Suppressor macrophage (primary cell): ENCODE measurements around the gene REEP6.
"Not testable (repeated sequence)": the region's sequence is repeated elsewhere in the genome, so short reads cannot be mapped to it uniquely, and the experiment has no call there.

Experiments used
- DNase-seq, 4 experiments: peaks; one replicate each; pipeline ENCODE4 v3.0.0-alpha.2; 2020 to 2022

REEP6 gene

DNA sequence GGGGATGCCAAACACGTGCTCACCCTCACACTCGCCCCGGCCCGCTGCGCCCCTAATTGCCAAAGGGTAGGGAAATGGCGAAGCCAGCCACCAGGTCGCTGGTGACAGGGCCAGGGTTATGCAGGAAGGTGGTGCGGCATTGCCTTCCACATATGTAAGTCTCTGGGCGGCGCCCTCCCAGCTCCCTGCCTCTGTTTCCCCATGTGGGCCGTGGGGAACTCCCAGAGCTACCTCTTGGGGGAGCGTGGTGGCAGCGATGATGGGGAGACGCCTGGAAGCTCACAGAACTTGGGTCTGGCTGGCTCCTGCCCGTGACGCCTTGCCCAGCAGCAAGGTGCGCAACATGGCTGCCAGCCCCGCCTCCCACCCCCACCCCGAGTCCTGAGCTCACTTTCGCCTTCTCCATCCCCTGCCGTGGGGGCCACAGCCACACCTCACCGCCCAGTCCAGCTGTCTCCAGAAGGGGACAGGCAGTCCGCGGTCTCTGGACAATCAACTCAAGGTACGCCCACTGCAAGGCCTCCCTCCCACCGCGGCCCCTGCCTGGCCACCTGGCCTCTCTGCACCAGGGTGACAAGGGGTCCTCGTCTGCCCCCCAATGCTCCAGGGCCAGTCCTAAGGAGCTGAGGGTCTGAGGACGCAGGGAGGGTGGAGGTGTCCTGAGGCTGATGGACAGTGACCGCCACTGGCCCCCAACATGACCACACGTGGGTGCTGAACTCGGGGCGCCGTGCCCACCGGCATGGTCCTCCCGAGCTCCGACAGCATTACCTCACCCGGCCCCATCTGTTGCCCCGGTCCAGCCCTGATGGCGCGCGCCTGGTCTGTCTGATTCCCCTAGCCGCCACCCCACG lies 18.5 kb upstream of the REEP6 start:
- DNase-seq, result no peak

DNA sequence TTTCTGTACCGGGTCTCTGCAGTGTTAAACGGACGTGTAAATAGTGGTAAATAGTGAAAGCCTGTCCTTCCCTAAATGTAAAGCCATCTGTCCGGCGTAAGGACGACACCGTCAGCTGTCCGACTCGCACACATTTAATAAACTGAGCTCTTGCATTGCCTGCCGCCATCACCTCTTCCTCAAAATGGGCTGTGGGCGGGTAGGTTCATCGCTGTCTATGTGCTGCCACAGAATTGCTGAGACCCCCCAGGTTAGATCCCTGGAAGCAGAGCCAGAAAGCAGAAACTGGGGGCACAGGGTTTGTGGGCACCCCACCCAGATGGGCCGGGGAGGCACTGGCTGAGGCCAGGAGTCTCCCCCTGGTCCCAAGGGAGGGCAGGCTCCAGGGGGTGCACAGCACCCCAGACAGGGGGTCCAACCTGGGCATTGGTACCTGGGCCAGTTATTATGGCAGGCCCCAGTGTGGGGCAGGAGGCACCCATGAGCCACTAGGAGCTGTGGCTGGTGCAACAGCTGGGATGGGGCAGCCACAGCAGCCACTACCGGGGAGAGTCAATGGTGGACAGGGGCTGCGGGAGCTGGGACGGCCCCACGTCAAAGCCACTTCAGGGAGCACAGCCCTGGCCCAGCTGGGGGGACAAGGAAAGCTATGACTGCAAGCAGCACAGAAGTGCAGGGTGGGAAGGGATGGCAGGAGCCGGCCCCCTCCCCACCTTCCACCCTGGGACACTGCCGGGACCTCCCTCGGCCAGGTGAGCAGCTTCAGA lies 17.7 kb upstream of the REEP6 start:
- DNase-seq, result no peak

DNA sequence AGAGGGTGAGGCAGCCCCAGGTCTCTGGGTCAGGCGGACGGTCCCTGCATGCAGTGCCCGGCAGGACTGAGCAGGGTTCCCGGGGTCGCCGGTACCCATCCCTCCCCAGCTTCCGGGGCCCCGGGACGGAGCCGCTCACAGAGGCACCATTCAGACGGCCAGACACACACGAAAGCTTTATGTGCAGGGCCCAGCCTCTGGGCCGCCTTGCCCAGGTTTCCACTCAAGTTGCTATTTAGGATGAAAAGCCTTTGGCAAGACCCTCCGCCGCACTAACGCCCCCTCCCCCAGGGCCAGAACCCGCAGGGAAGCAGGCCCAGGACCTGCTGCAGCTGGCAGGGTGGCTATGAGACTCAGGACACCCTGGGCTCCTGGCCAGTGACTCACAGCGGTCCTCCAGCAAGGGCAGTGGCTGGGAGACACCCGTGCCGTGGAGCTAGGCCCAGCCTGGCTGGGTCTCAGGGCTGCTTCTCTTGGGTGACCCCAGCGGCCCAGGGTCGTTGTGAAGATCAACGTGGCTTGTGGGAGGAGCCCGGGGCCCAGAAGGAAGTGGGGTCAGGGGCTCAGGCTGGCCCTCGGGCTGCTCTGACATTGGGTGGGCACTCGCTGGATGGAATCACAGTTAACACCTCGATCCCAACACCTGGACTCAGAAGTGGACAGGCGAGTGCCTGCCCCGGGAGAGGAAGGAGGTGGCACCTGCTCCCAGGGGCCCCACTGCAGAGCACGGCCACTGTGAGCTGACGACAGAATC lies 16.8 kb upstream of the REEP6 start:
- DNase-seq, result no peak

DNA sequence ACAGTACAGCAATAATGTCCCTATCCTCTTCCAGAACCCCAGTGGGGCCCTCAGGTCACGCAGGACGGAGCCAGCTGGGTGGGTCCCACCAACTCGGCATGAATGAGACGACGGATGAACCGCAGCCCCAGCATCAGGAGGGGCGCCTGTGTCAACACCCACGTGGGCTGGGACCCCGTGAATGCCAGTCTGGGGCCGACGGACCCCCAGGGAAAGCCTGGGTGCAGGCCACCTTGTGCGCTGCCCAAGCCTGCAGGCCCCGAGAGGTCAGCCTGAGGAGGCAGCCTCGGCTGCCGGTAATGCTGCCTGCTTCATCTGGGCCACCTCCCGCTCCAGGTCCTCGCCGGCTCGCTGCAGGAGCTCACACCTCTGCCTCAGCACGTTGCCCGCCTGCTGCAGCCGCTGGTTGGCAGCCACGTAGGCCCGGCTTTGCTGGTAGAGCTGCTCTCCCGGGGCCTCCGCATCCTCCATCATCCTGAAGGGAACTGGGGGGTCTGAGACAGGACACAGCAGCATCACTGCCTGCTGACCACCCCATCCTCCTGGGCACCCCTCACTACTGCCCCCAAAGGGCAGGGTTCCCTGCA lies 16.1 kb upstream of the REEP6 start:
- no peak for DNase-seq

DNA sequence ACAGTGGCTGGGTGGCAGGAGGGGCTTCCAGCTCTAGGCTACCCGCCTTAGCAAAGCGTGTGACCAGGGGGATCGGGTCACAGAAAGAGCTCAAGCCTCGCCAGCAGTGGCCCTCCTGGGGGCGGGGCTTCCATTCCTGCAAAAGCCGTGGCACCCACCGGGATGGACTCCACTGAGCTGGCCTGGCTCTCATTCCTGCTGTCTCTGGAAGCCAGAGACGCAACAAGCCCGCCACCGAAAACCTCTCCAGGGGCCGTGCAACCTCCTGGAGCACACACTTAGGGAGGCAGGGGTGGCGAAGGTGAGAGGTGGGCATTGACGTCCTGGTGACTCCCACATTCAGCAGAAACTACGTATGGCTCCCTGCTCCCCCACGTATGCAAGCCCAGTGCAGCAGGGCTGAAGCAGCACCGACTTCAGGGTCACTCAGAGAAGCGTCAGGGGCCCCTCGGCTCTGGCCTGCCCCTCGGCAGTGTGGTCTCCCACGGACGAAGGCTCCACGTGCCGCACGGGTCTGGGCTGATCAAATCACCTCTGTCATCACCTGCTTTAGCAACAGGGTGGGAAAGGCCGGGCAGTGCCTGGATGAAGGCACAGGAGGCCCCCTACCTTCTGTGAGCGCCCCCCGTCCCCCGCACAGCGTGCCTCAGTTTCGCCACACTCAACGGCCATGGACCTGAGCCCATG lies 15.1 kb upstream of the REEP6 start:
- DNase-seq, result no peak

DNA sequence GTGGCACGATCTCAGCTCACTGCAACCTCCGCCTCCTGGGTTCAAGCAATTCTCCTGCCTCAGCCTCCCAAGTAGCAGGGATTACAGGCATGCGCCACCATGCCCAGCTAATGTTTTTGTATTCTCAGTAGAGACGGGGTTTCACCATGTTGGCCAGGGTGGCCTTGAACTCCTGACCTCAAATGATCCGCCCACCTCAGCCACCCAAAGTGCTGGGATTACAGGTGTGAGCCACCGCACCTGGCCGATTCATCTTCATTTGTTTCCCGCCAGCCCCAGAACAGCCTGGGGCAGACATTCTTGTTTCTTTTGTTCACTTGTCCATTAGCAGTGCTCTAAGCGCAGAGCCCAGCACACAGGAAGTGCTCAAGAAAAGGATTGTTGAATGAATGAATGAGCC lies 13.9 kb upstream of the REEP6 start:
- DNase-seq, result not testable (repeated sequence)

DNA sequence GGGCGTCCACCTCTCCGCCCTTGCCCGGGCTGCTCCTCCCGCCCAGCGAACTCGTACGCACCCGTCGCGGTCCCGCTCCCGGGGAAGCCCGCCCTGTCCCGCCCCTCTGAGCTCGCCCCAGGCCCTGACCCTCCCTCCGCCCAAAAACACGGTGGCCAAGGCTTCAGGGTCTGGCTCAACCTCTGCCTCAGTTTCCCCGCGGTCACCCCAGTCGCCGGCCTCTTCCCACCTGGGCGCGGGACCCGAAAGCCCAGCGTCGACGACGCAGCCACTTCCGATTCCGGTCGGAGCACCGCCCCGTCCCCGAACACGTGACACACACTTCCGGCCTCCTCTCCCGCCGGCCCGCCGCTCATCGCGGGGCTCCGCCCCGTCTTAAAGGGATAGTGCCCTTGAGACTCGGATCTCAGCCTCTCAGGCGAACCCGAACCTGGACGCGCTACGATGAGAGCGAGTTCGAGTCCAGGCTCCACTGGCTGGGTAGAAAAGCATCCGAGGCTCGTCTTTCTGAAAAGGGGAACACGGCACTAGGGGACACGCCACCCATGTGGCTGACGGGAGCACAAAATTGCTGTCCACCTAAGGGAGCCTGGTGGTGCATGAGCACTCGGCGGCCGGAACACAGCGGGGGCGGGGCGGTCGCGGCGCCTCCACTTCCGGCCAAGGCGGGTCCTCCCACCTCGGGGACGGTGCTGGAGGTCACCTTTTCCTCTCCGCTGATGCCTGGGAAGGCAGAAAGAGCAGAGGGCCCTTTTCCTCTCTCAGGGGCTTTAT lies 11.9 kb upstream of the REEP6 start, which contains the start of gene C19orf25:
Gene C19orf25 (minus strand): TSS at position 282 of the 774 bp plus-strand sequence. CDS start 312 bp downstream, outside the sequence.
- DNase-seq, result peak; percentile 96 to 98 (median 97)

DNA sequence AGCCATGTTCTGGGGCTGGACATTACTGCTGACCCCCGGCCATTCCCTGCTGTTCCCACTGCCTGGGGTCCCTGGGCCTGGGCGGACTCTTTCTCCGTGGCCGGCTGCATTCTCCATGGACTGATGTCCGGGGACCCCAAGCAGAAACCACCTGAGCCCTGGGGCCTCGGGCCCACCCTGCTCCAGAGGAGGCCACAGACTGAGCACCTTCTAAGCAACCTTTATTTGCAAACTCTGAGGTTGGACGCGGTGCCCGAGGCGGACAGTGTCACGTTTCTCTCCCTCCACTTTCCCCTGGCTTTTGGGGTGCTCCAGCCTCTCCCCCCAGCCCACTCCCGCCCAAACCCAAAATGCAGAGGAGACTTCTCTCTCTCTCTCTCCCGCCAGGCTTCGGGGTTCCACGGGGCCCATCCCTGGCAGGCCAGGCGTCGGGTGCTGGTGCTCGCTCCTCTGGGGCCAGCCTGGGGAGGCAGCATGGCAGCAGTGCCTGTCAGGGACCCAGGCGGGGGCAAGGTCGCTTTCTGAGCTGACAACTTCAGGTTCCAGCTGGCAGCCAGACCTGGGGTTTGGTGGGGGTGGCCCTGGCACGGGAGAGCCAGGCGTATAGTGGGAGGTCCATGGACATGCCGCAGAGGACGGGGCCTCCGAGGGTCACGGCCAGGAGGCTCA lies 9.6 kb upstream of the REEP6 start:
- no peak for DNase-seq

DNA sequence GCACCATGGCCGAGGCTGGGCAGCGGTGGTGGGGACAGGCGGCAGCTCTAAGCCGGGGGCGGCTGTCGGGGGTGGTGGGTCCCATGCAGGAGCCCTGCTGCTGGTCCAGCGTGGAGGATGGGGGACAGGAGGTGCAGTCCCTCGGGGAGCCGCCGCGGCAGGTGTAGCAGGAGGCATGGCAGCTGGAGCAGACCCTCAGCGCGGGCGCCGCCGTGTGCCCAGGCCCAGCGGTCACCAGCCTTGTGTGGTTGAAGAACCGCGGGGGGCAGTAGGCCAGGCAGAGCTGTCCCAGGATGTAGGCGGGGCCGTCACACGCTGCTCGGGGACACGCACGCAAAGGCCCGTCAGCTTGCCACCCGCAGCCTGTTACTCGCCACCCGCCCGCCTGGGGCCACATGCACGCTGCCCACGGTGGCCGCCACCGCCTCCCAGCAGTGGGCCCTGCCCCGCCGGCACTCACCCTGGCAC lies 9.1 kb upstream of the REEP6 start:
- no peak for DNase-seq

DNA sequence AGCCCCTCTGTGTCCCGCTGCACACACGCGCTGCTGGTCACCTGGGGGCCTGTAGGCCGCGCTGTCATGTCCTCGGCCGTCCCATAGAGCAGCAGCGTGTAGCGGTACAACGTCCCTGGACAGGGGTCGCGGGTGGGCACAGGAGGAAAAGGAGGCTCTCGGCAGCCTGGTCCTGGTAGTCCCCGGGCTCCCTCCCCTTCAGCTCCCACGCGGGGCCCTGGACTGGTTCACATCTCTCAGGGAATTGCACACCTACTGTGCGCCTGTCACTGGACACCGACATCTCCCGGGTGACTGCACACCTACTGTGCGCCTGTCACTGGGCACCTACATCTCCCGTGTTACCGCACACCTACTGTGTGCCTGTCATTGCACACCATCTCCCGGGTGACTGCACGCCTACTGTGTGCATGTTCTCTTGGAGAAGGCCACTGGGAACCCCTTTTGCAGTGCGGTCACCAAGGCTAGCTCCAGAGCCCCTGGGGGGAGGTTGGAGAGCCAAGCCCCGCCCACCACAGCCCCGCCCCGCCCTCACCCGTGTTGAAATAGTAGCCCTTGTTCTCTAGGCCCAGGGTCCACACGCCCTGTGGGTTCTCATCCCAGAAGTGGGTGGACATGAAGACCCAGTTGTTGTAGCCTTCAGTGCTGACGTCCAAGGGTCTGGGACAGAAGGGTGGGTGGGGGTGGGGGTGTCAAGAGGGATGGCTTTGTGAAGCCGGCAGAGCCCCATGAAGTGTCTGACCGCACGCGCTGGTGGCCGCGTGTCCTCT lies 8.4 kb upstream of the REEP6 start:
- DNase-seq, result no peak

DNA sequence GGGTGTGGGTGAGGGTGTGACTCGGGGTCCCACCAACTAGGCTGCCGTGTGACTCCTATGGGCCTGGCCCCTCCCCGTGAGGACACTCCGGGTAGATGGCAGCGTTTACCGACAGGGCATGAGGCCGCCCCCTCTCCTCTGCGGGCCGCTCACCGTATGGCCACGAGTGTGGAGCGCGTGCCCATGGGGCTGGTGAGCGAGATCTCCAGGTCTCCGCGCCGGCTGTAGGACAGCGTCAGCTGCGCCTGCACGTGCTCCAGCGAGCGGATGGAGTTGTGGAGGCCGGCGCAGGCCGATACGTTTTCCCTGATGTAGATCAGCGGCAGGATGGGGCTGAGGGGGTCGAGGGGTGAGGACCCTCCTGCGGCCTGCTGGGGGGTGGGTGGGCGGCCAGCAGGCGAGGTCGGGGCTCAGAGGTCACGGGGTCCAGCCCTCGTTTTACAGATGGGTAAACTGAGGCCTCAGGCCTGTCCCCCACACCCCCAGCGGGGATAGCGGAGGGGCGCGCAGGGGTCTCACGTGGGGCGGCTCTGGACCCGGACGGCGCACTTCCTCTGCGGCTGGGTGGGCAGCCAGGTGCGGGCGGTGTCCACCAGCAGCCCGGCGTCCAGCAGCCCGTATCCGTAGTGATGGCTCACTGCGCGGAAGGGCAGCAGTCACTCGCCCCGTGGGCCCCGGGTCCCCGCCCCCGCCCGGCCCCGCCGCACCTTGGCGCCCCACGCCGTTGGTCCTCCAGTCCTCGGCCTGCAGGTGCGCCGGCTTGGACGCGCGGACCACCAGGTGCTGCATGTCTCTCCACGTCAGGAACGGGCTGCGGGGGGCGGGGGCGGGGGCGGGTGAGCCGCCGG lies 7.6 kb upstream of the REEP6 start:
- DNase-seq, result no peak

DNA sequence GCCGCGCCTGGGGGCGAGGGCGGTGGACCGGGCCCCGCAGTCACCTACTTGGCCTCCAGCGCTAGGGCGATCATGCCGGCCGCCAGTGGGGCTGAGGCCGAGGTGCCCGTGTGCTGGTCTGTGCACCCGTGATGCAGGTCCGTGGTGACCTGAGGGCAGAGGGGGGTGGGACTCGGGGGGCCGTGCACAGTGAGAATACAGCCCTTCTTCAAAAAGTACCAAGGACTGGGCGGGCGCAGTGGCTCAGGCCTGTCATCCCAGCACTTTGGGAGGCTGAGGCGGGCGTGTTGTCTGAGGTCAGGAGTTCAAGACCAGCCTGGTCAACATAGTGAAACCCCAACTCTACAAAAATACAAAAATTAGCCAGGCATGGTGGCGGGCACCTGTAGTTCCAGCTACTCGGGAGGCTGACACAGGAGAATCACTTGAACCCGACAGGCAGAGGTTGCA lies 7.0 kb upstream of the REEP6 start:
- DNase-seq, result no peak

DNA sequence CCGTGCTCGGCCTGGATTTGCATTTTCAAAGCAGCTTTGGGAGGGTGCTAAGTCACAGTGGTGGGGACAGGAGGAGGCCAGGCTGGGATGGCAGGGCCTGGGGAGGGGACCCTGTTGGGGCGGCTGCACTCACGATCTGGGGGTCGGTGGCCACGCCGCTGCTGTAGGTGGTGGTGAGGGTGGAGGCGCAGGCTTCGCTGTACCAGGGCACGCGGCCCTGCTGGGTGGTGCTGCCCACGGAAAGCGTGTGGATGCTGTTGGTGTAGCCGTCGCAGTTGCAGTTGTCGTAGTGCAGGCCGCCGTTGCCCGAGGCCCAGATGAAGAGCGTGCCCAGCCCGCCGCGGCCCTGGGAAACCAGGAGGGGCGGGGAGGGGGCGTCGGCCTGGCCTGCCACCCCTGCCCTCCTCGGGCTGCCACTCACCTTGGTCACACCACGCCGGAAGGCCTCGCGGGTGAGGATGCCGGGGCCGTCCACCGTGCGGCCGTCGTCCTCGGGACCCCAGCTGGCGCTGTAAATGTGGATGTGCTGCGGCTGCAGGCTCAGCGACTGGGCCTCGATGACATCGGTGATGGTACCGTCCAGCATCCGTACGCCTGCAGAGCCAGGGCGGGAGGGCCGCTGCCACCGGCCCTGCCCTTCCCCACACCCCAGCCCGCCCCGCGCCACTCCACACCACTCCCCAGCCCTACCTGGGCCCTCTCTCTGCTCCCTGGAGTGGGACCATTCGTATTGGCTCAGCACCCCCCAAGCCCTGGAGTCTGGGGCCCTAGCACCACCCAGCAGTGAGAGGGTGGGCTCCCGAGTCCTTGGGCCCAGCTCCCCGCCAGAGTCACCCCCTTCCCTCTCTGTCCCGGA lies 4.0 kb upstream of the REEP6 start:
- no peak for DNase-seq

DNA sequence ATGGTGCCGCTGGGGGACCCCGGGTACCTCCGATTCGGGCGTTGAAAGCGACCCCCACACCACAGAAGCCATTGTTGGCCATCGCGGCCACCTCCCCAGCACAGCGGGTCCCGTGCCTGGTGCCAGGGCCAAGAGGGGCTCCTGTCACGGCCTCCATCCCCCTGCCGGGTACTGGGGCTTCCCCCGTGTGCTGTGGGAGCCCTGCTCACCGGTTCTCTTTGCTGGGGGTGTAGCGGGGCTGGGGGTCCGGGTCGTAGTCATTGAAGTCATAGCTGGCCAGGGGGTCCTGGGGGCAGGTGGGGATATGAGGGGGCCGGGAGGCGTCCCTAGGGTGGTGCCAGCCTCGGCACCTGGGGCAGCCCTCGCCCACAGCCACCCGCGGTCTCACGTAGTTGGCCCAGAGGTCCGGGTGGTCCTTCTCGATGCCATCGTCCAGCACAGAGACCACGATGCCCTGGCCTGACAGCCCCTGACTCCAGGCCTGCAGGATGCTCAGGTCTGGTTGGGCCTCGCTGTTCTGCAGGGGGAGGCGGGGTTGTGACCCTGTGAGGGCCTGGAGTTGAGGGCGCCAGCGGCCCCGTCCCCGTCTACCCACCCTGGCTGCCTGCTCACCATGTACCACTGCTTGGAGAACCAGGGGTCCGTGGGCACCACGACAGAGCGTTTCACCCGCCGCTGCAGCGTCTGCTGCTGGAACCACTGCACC lies 3.3 kb upstream of the REEP6 start:
- DNase-seq, result no peak

DNA sequence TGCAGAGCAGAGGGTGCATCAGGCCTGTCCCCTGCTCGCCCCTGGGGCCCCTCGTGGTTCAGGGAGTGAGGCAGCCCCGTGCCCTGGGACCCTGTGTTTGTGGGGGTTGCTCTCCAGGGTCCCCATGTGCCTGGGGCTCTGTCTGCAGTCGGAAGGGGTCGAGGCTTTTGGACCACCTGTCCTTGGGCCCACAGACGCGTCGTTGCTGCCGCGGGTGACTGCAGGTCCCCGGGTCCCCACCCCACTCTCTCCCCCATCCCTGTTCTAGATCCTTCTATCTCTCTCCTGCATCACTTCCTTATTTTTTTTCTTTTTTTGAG lies 2.7 kb upstream of the REEP6 start:
- DNase-seq, result no peak

DNA sequence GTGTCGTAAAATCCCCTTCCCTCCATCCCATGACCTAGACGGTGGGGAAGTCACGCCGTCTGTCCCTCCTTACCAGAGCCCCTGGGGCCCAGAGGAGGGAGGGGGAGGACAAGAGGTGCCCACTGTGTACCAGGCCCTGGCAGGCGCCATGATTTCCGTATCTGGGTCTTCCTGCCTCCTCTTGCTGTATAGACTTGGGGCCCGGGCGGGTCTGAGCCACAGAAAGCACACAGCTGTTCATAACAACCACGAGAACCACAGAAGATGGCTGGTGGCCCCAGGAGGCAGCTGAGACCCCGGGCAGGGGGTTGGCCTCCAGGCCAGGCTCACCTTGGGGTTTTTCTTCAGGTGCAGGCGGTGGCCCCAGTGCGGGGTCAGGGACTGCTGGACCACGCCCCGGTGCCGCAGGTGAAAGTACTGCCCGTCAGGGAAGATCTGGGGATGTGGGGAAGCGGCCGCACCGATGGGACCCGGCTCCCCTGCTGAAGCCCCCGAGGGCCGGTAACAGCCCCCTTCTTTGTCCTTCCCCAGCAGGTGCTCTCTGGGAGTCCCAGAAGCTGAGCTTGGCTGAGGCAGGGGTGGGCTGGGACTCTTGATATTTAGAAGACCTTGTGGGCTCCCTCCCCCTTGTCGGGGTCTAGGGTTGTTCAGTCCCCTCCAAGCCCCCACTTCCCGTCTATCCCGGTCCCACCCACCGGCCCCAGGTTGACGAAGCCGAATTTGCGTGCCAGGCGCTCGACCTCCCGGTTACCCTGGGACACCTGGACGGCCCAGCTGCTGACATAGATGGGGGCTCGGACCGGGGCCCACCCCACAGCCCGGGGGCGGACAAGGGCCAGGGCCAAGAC lies 1.3 kb upstream of the REEP6 start:
- no peak for DNase-seq
